ENCODE measurements around the gene SVIL.

Gene SVIL

GRCh38 chr10:29415876-29416275 lies 218.9 kb downstream of the SVIL start:
- Histone ChIP-seq H3K27ac (no peak overlapping the region), H3K4me3 (IDR thresholded peaks at IDR 0.05; ENCODE audit: insufficient read depth, low read depth, low read length) (no peak overlapping the region), H3K79me2 (ENCODE audit: insufficient read depth, low read depth) (peaks cover 8% of the 10 kb centered on the region; the same call in 1 of the 2 replicates), H3K4me2 (no peak overlapping the region), H3K9ac (no peak overlapping the region), H2AFZ (ENCODE audit: low read depth) (no peak overlapping the region), H3K36me3 (ENCODE audit: insufficient read depth) (no peaks in the 10 kb centered on the region), H3K4me1 (ENCODE audit: low read depth, poor library complexity, severe bottlenecking) (peaks cover 9% of the 10 kb centered on the region), H4K20me1 (ENCODE audit: insufficient read depth) (no peaks in the 10 kb centered on the region), H3K27me3 (ENCODE audit: insufficient read depth, low read depth) (no peaks in the 10 kb centered on the region)
- no peak for TF ChIP-seq CTCF (conservative IDR thresholded peaks at IDR 0.05; ENCODE audit: low read depth, low read length)

GRCh38 chr10:29414501-29414900 lies 220.3 kb downstream of the SVIL start:
- Histone ChIP-seq H3K4me2 (no peak overlapping the region), H3K79me2 (ENCODE audit: insufficient read depth, low read depth) (peaks cover 8% of the 10 kb centered on the region; the same call in 1 of the 2 replicates), H3K36me3 (ENCODE audit: insufficient read depth) (no peaks in the 10 kb centered on the region), H3K27ac (no peak overlapping the region), H3K4me1 (ENCODE audit: low read depth, poor library complexity, severe bottlenecking) (peaks cover 9% of the 10 kb centered on the region), H3K9ac (no peak overlapping the region), H2AFZ (ENCODE audit: low read depth) (no peak overlapping the region), H4K20me1 (ENCODE audit: insufficient read depth) (no peaks in the 10 kb centered on the region), H3K4me3 (IDR thresholded peaks at IDR 0.05; ENCODE audit: insufficient read depth, low read depth, low read length) (no peak overlapping the region), H3K27me3 (ENCODE audit: insufficient read depth, low read depth) (no peaks in the 10 kb centered on the region)
- TF ChIP-seq CTCF (conservative IDR thresholded peaks at IDR 0.05; ENCODE audit: low read depth, low read length) = no peak

DNA sequence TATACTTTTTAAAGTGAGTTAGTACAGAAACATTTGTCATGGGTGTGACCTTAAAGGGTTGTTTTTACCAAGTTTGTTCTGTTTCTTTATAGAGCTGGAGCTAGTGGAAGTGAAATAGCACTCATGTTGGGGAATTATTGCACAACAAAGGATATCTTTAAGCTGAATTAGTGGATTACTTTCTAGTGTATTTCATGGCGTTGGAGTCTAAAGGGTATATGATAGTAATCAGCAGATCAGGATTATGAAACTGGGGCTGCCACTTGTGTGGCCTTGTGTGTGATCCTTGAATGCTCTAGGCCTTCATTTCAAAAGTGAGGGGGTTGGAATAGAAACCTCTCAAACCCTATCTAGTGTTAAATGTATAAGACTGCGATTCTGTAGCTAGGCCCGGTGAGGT lies 222.3 kb downstream of the SVIL start:
- no peaks in the 10 kb centered on the region for H4K20me1 ChIP-seq (ENCODE audit: insufficient read depth)
- H3K4me2 ChIP-seq = no peak overlapping the region
- TF ChIP-seq CTCF (conservative IDR thresholded peaks at IDR 0.05; ENCODE audit: low read depth, low read length) = no peak
- peaks cover 8% of the 10 kb centered on the region; the same call in 1 of the 2 replicates for H3K79me2 ChIP-seq (ENCODE audit: insufficient read depth, low read depth)
- no peaks in the 10 kb centered on the region for H3K27me3 ChIP-seq (ENCODE audit: insufficient read depth, low read depth)
- H3K27ac ChIP-seq = no peak overlapping the region
- H3K9ac ChIP-seq = no peak overlapping the region
- no peak overlapping the region for H2AFZ ChIP-seq (ENCODE audit: low read depth)
- no peak overlapping the region for H3K4me3 ChIP-seq (IDR thresholded peaks at IDR 0.05; ENCODE audit: insufficient read depth, low read depth, low read length)
- peaks cover 9% of the 10 kb centered on the region for H3K4me1 ChIP-seq (ENCODE audit: low read depth, poor library complexity, severe bottlenecking)
- H3K36me3 ChIP-seq (ENCODE audit: insufficient read depth) = no peaks in the 10 kb centered on the region

- H3K27ac ChIP-seq = no peak overlapping the region
- H2AFZ ChIP-seq (ENCODE audit: low read depth) = no peak overlapping the region
- no peaks in the 10 kb centered on the region for H3K36me3 ChIP-seq (ENCODE audit: insufficient read depth)
- H3K9ac ChIP-seq = no peak overlapping the region
- TF ChIP-seq CTCF (conservative IDR thresholded peaks at IDR 0.05; ENCODE audit: low read depth, low read length) = no peak
- no peaks in the 10 kb centered on the region for H4K20me1 ChIP-seq (ENCODE audit: insufficient read depth)
- no peak overlapping the region for H3K4me3 ChIP-seq (IDR thresholded peaks at IDR 0.05; ENCODE audit: insufficient read depth, low read depth, low read length)
- peaks cover 9% of the 10 kb centered on the region for H3K4me1 ChIP-seq (ENCODE audit: low read depth, poor library complexity, severe bottlenecking)
- H3K4me2 ChIP-seq = no peak overlapping the region
- peaks cover 8% of the 10 kb centered on the region; the same call in 1 of the 2 replicates for H3K79me2 ChIP-seq (ENCODE audit: insufficient read depth, low read depth)
- no peaks in the 10 kb centered on the region for H3K27me3 ChIP-seq (ENCODE audit: insufficient read depth, low read depth)
Measured at GRCh38 chr10:29411666-29412315, 223.0 kb downstream of the SVIL start.
